GM19043 (cell line): Measurements from ENCODE around the gene JMJD7.
"Not testable (repeated sequence)": the region's sequence is repeated elsewhere in the genome, so short reads cannot be mapped to it uniquely, and the experiment has no call there.

Source experiments
- ATAC-seq: cut with Tn5 transposase; IDR thresholded peaks from one replicate; pipeline ENCODE4 v1.9.1; 2021; ENCODE audit warnings: low read depth; ENCODE audit not compliant: unreplicated experiment

Gene JMJD7

GRCh38 chr15:41819455-41820050, 8.3 kb upstream of the JMJD7 start:
- ATAC-seq = no peak

- ATAC-seq = no peak
These were observed 7.0 kb upstream of the JMJD7 start for GRCh38 chr15:41820791-41821423.

- no peak for ATAC-seq
These were observed 6.1 kb upstream of the JMJD7 start for GRCh38 chr15:41821831-41822230.

- no peak for ATAC-seq
These were observed 5.4 kb upstream of the JMJD7 start for GRCh38 chr15:41822471-41822870.

GRCh38 chr15:41822957-41823356, 4.9 kb upstream of the JMJD7 start:
- no peak for ATAC-seq

GRCh38 chr15:41823502-41823901, 4.4 kb upstream of the JMJD7 start:
- no peak for ATAC-seq

GRCh38 chr15:41824062-41824745, 3.7 kb upstream of the JMJD7 start:
- ATAC-seq = no peak

GRCh38 chr15:41825145-41825544, 2.7 kb upstream of the JMJD7 start:
- no peak for ATAC-seq

- ATAC-seq = no peak
These were observed 2.0 kb upstream of the JMJD7 start for GRCh38 chr15:41825572-41826535.

- ATAC-seq = peak; percentile 13
These were observed 507 bp upstream of the JMJD7 start for GRCh38 chr15:41827290-41827879.

GRCh38 chr15:41828807-41829141, 882 bp downstream of the JMJD7 start:
- no peak for ATAC-seq

GRCh38 chr15:41829959-41830646, 2.2 kb downstream of the JMJD7 start:
- ATAC-seq = no peak

- ATAC-seq = not testable (repeated sequence)
These were observed 3.4 kb downstream of the JMJD7 start for GRCh38 chr15:41831291-41831690.

GRCh38 chr15:41832208-41832607, 4.3 kb downstream of the JMJD7 start:
- no peak for ATAC-seq

- no peak for ATAC-seq
These were observed 5.0 kb downstream of the JMJD7 start for GRCh38 chr15:41832875-41833274.

- no peak for ATAC-seq
These were observed 6.2 kb downstream of the JMJD7 start for GRCh38 chr15:41834096-41834495.

GRCh38 chr15:41836073-41836472, 8.2 kb downstream of the JMJD7 start:
- no peak for ATAC-seq

GRCh38 chr15:41836713-41837454, 9.0 kb downstream of the JMJD7 start:
- ATAC-seq = no peak

GRCh38 chr15:41838400-41838897, 10.6 kb downstream of the JMJD7 start, which contains the start of gene PLA2G4B:
TSS of gene PLA2G4B (plus strand) at chr15:41838847. CDS start at chr15:41838914, 67 bp downstream.
- ATAC-seq = no peak
